Hematopoietic multipotent progenitor cell treated with erythropoietin and hydrocortisone succinate and interleukin-3 and kit ligand, for 15 days (in vitro differentiated cells): ENCODE results near the gene AFF2.

Source experiments
- DNase-seq: peaks from one replicate; pipeline ENCODE4 v3.0.0-alpha.2; 2015; ENCODE audit warnings: low spot score

The AFF2 gene

DNA sequence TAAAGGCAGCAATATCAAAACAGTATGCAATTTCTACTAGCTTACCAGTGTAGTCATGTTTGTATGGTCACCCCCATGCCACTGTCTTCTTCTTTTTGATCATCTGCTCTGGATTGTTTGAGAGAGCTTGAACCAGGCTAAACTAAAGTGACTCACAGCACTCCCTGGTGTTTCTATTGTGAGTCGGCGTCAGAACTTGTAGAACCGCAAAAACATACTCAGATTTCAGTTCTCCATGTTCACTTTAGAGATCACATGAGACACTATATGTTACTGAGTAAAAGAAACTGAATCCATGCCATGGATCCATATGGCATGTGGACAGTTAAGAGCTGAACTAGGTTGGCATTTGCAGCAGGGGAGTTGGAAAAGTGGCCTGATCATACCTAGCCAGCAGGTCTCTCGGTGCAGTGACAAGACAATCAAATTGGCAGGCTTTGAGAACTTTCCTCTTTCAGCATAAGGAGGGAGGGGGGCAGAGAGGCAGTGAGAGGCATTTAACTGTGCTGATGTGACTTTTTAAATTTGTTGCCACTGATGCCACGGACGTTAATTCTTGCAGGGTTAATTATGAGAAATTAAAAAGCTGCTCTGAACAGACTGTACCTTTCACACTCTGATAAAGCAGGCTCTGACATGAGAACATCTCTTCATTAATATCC lies 88.4 kb downstream of the AFF2 start:
- DNase-seq: no peak

- no peak for DNase-seq
Measured at GRCh38 chrX:148592595-148592994, 92.2 kb downstream of the AFF2 start.

DNA sequence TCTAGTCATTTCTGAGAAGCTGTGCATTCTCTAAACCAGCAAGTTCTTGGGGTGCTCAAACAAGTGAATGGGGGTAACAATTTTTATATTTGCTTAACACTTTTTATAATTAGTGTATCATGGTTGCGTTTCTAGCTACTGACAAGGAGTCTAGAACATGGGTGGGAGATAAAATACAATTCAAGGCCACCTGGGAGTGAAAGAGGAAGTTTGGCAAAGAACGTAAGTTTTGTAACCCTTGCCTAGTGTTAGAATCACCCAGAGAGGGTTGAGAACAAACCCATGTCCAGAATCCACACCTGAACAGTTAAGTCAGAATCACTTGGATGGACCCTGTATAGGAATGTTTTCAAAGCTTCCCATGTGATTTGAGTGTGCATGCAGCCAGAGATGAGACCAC lies 92.7 kb downstream of the AFF2 start:
- DNase-seq: no peak

DNA sequence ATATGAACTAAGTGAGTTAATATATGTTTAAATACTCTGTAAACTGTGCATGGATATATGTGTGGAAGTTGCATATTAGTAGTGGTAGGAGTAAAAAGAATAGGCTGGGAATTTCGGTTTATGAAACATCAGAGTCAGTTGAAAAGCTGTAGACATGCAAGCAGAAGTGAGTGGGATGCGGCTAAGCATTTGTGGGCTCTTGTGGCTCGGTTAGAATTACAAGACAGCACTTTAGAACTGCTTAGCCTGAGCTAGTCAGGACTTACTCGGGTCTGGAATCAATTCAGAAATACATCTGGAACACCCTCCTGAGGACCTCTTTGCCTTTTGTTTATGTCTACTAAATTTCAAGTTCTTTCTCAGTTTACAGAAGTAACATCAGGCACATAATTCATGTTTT lies 93.6 kb downstream of the AFF2 start:
- DNase-seq: no peak

DNA sequence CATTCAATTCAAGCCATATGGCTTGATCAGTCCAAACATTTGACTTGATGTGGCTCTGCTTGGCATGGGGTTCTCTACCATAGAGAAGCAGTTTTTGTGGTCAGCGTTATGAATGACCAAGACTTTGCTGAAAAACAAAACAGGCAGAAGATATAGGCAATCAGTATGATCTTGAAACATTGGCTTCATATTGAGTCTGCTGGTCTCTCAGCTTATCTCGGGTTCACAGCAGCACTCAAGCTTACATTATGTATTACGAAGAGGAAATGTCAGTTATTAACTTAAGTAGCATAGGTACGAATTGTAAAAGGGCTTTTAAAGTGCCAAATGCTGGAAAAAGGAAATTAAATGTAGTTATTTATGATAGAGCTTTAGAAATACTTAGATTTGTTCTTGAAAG lies 99.0 kb downstream of the AFF2 start:
- DNase-seq: no peak

- DNase-seq: no peak
Measured at GRCh38 chrX:148600131-148600530, 99.7 kb downstream of the AFF2 start.

GRCh38 chrX:148600581-148600980 lies 100.2 kb downstream of the AFF2 start:
- no peak for DNase-seq

DNA sequence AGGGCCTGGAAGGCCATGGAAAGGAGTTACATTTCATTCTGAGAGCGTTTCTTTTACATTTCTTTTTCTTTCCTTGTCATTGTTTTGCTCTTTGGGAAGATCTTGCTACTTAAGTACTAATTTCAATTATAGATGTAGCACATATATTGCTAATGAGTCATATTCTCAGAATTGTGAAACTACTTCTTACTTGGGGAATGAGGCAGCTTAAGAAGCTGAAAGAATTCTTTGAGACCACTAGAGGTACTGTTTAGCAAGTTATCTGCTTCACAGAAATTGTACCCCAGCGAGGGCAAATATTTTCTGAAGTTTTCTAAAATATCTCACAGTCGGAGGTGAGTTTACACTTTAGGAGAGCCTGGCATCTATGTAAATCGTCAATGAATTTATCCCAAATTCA lies 100.6 kb downstream of the AFF2 start:
- no peak for DNase-seq

DNA sequence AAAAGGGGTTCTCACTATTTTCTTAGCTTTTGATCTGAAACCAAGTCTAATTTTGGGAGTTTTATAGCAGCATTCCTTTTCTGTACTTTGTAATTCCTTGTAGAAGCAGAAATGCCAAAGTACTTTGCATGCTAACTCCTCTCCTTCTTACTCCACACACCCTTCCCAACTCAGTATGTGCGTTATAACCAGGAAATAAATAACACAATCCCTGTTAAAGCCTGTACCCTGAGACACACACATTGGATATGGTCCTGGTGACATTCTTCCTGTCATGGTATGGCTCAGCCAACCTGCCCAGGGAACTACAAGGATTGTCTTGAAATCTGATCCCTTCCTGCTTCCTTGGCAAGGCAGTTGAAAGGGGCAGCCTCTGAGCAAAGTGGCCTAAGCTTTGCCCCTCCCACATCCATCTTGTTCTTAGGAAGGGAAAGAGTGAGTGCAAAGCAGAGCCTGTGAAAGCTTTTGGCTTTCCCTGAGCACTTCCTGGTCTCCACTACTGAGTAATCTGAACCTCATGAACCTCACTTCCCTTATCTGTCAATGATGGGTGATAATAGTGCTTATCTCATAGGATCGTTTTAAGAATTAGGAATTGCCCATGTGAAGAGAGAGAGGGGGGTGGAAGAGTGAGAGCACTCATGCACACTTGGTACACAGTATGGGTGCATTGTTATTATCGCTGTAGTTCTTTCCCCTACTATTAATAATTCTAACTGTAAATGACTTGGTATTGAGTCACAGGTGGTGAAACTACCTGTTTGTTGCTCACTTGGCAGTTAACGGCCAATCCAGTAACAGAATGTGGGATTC lies 109.3 kb downstream of the AFF2 start:
- no peak for DNase-seq

DNA sequence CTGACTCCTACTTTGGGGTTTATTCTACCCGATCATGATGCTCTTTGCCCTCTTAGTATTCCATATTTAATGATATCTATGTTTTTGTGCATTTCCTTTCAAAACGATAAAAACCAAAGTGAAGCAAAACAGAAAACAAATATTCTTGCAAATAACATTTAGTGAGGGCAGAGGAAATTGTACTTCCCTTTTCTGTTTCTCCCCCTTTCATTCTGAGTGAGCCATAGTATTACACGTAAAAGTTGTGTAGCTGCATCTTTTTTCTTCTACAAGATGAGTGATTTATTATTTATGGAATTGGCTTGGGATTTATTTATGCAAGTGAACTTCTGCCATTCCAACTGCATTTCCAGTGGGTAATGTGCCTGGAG lies 109.9 kb downstream of the AFF2 start:
- no peak for DNase-seq

- DNase-seq: no peak
Measured at GRCh38 chrX:148611993-148612392, 111.6 kb downstream of the AFF2 start.

DNA sequence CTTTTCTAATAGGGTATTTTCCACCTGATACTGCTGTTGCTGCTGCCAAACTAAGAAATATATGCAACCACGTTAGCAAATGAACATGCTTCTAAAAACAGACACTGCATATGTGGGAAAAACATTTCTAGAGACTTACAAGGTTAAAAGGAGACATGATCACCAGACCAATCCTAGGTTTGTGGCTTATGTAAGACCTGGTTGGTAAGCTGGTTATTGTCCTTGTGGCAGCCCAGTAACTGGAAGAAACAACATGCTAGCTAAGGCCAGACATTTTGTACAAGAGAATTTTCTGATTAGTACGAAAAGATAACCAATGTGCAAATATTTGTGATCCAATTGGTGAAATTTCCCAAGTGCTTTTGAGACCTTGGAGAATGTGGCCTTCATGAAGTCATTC lies 112.0 kb downstream of the AFF2 start:
- DNase-seq: no peak

DNA sequence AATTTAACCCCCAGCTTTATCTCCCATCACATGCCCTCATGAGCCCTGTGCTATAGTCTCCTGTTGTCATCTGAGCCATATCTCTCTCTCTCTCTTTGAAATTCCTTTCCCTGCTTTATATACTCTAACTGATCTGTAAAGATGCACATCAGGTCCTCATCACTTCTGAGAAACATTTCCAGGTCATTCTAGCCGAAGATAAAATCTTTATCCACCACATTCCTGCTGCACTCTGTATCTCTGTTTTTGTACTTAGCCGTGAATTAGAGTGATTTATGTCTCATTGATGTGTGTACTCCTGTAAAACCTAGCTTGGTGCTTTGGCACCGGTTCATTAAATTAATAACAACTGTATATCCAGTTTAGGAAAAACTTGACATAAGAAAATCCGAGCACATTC lies 113.2 kb downstream of the AFF2 start:
- DNase-seq: no peak

DNA sequence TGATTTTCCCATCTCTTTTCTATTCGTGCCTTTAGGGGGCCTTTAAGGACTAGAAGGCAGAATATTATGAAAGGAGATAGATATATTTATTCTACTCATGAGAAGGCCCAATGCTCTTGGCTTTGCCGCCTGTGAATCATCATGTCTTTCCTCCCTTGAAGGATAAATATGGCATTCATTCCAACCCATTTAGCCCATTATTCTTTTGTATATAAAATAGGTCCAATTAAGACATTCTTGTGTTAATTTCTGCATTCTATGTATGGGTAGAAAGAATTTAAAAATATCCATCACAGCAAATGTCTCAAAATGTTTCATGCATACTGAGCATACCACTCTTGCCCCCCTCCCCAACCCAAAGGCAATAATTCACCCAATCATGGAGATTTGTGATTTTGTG lies 115.1 kb downstream of the AFF2 start:
- DNase-seq: no peak

GRCh38 chrX:148618470-148619445 lies 118.3 kb downstream of the AFF2 start:
- DNase-seq: no peak

GRCh38 chrX:148620023-148620422 lies 119.6 kb downstream of the AFF2 start:
- DNase-seq: no peak

DNA sequence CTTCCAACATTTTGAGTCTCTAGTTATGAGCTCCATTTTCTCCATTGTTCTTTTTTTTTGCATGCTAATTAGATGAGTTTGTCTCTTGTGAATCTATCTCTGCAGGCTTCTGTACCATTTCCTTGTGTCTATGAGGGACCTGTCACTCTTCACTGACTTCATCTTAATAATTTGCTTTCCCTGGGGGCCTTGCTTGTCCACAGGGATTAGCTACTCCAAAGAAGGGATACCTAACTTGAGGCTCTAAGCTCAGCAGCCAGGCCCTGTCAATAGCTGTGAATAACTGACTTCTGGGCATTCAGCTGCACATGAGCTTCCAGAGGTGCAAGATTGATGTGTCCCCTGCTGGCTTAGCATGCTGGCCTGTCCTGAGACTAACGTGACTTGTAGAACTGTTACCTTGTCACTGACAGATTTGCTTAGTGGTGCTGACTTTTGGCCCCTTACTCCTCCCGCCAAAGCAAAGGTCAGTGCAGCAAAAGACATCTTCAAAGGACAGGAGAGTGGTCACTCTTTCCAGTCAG lies 124.6 kb downstream of the AFF2 start:
- DNase-seq: no peak

DNA sequence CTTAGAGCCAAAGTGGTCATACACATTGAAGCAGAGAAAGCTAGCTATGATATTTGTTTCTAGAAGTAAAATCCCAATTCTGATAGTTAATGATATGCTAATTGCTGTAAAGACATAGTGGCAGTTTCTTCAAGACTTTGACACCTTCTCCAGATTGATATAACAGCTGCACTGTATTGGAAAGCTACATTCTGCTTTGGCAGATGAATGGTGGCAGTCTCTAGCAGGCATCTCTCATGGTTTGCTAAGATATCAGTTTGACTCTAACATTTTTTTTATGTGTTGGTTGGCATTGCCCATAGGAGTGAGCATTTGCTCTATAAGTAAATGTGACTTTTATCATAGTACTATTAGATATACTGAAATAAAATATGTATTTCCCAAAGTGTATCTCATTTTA lies 128.2 kb downstream of the AFF2 start:
- no peak for DNase-seq

GRCh38 chrX:148629434-148629833 lies 129.0 kb downstream of the AFF2 start:
- DNase-seq: no peak

GRCh38 chrX:148632444-148632843 lies 132.0 kb downstream of the AFF2 start:
- no peak for DNase-seq

GRCh38 chrX:148633218-148633908 lies 132.9 kb downstream of the AFF2 start:
- DNase-seq: no peak

DNA sequence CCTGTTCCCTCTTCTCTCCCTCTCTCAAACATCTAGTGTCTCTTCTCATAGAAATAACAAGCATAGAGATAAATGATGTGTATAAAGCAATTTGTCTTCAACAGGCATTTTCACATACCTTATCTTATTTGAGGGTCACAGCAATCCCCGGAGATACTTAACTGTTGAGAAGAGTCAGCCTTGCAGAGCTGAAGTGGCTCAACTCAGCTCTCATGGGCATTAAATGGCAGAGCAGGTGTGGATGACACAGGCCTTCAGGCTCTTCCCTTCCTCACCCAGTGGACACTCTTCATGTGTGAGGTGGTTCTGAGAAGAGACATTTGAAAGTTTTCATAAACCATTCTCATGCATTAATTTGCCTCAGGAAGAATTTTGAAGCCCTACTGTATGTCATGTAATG lies 134.2 kb downstream of the AFF2 start:
- DNase-seq: no peak
